Measurements from ENCODE around the gene TMEM259. TPM values are rescaled to one million over a fixed set of nuclear protein-coding genes. Genes with fewer than 3 reads are reported as not detected.

TMEM259 gene
- total and polyA plus RNA-seq, 3 donors from 2014 or later: 164 to 405 (median 339) TPM

GRCh38 chr19:991932-992669, 28.8 kb downstream of the TMEM259 start:
- H3K4me3 ChIP-seq: peak overlapping the region in 1 of 2 donors; percentile 18
- DNase-seq: no peak
- intact Hi-C loops (cut with DNase I; ENCODE audit: low total_unique reads): no loop called here
- H3K9me3 ChIP-seq: no peaks in the 10 kb centered on the region
- no peaks in the 10 kb centered on the region for H3K27me3 ChIP-seq
- WGBS, 2 donors: 62 to 81% methylated on average over 20 to 32 of the region's 42 CpGs
- TF ChIP-seq CTCF (IDR thresholded peaks at IDR 0.05) (no peak), POLR2A (IDR thresholded peaks at IDR 0.05) (no peak)
- no peaks in the 10 kb centered on the region for H3K36me3 ChIP-seq (ENCODE audit: low read depth, missing control alignments)
- no peak overlapping the region for H3K27ac ChIP-seq
- H3K4me1 ChIP-seq: peaks cover 16% of the 10 kb centered on the region

- Histone ChIP-seq H3K4me1 (peaks cover 13% of the 10 kb centered on the region), H3K4me3 (no peak overlapping the region), H3K36me3 (ENCODE audit: low read depth, missing control alignments) (no peaks in the 10 kb centered on the region), H3K27me3 (no peaks in the 10 kb centered on the region), H3K27ac (no peak overlapping the region), H3K9me3 (no peaks in the 10 kb centered on the region)
- 82% methylated on average over 6 of the region's 47 CpGs; no CpG with 5 or more reads in 1 of the 2 donors for whole genome bisulfite sequencing, 2 donors
- intact Hi-C loops (cut with DNase I; ENCODE audit: low total_unique reads): no loop called here
- peak; percentile 82 for DNase-seq
- TF ChIP-seq CTCF (IDR thresholded peaks at IDR 0.05) (no peak), POLR2A (IDR thresholded peaks at IDR 0.05) (no peak)
Observed at GRCh38 chr19:991174-991931, 29.6 kb downstream of the TMEM259 start.

- 75 to 82% methylated on average over 7 to 23 of the region's 23 CpGs for WGBS, 2 donors
- no peak for TF ChIP-seq POLR2A (IDR thresholded peaks at IDR 0.05)
- TF ChIP-seq CTCF (IDR thresholded peaks at IDR 0.05): no peak
- DNase-seq: no peak
- Histone ChIP-seq H3K9me3 (no peaks in the 10 kb centered on the region), H3K4me1 (peaks cover 9% of the 10 kb centered on the region), H3K27ac (no peak overlapping the region), H3K27me3 (no peaks in the 10 kb centered on the region), H3K36me3 (ENCODE audit: low read depth, missing control alignments) (no peaks in the 10 kb centered on the region), H3K4me3 (no peak overlapping the region)
- intact Hi-C loops (cut with DNase I; ENCODE audit: low total_unique reads): no loop called here
Observed at GRCh38 chr19:990746-991145, 30.2 kb downstream of the TMEM259 start.

GRCh38 chr19:990119-990571, 30.8 kb downstream of the TMEM259 start:
- no peak overlapping the region for H3K4me3 ChIP-seq
- intact Hi-C loops (cut with DNase I; ENCODE audit: low total_unique reads): no loop called here
- no peaks in the 10 kb centered on the region for H3K27me3 ChIP-seq
- TF ChIP-seq POLR2A (IDR thresholded peaks at IDR 0.05) (no peak), CTCF (IDR thresholded peaks at IDR 0.05) (no peak)
- peaks cover 9% of the 10 kb centered on the region for H3K4me1 ChIP-seq
- no peaks in the 10 kb centered on the region for H3K36me3 ChIP-seq (ENCODE audit: low read depth, missing control alignments)
- H3K9me3 ChIP-seq: no peaks in the 10 kb centered on the region
- 41 to 45% methylated on average over 9 to 26 of the region's 27 CpGs for WGBS, 2 donors
- DNase-seq: peak; percentile 58
- no peak overlapping the region for H3K27ac ChIP-seq
